ENCODE data around the gene UGGT1.
A peak's percentile ranks its signal among the peaks of the same experiment; 100 is the strongest.
"Not testable (repeated sequence)": the region's sequence is repeated elsewhere in the genome, so short reads cannot be mapped to it uniquely, and the experiment has no call there.

The UGGT1 gene

DNA sequence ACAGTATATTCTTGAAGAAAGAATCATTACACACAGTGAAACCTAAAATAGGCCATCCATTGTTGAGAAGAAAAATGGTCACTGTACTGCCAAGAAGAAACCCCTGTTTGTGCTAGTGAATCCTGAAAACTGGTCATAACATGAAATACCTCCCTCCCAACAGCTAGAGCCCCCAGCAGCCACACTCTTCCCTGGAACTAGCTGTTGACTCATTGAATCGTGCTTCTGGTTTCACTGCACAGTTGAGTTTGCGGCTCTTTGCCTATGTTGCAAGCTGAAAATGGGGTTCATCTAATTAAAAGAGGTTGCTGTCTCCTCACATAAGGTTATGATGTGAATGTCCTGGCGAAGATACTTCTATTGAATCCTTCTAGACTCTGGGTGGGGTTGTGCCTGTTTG is 86.3 kb downstream of the UGGT1 start:
- no peak for DNase-seq

DNA sequence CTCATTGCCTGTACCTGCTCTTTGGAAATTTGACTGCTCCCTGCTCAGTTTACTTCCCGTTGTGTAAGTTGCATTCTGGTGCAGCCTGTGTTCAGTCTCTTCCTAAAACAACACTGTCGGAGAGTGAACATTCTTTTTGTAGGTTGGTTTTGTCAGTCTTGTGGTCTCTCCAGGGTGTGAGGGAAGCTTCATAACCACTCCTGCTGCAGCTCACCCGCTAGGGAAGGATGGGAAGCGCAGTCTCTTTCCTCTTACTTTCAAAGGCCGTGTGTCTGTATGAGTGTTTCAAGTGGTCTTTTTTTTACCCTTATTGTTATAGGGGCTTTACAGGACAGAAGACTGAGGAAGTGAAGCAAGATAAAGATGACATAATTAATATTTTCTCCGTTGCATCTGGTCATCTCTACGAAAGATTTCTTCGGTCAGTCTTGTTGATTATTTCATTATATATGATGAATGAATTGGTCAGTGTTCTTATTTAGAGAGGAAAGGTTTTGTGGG is 87.2 kb downstream of the UGGT1 start:
- DNase-seq, result no peak

DNA sequence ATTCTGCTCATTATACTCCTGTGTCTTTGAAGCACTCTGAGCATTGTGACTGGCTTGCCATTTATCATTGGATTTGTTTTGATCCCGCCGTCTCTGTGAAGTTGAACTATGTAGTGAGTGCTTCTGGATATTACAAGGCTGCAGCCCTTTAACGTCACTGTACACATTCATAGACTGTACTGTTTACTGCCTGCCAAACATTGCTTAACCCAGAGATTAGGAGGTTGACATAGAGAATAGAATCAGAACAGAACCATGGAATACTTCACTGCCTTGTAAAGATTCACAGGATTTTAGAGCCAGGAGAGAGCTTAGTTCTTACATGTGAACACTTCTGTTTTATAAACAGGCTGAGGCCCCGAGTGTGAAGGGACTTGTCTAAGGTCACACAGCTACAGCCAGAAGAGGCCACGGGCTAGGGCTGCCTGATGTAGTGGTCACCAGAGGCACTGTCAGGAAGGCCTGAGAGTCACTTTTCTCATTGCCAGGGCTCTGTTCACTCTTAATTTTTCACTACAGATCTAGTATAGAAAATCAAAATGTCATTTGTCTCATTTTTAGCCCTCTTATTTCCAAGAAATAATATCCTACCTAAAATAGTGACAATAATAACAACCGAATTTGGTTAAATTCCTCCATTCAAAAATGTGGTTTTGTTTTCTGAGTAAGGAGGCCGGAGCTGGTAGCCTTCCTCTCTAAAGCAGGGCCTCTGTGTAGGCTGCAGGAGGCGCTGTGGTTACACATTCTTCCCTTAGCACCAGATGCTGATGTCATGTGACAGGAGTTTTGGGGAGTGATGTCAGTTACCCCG is 87.9 kb downstream of the UGGT1 start:
- DNase-seq, result peak; percentile 42

DNA sequence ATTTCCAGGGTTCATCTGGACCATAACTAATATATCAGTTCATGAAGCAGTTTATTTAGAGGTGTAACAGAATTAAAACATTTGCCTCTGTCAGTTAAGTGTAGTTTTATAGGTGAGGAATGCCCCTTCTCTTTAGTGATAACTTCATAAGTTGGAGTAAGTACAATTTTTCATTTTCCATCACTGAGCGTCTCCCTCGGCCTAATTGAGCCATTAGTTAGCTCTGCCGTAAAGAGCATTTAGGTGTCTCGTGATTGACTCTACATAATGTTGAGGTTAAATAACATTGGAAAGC is 88.4 kb downstream of the UGGT1 start:
- DNase-seq, result no peak

DNA sequence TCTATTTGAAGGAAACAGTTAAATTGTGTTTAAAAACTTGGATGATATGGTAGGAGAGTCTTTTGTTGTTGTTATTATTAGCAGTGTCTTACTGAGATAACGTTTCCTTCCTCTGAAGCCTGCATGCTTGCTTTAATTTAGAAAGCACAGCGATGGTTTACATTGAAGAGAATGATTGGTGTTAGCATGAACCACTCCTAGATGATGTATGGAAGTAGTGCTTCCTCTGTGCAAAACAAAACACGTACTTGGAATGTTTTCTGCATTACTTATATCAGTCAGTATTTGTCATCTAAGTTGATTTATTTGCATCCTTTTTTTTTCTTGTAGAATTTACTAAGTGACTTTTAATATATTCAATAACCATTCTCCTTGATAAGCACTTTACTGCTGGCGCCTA is 89.0 kb downstream of the UGGT1 start:
- no peak for DNase-seq

DNA sequence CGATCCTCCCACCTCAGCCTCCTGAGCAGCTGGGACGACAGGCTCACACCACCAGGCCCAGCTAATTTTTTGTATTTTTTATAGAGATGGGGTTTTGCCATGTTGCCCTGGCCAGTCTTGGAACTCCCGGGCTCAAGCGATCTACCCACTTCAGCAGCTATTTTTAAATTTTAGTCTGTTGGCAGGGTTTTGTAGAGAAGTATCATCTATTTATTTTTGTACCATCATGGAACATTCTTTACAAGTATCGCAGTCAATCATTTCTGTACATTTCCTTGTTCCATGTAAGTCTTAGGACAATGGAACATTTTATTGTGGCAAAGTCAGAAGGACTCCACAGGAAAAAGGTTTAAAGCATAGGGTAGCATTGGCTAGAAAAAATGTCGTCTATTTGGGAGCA is 94.6 kb downstream of the UGGT1 start:
- no peak for DNase-seq

DNA sequence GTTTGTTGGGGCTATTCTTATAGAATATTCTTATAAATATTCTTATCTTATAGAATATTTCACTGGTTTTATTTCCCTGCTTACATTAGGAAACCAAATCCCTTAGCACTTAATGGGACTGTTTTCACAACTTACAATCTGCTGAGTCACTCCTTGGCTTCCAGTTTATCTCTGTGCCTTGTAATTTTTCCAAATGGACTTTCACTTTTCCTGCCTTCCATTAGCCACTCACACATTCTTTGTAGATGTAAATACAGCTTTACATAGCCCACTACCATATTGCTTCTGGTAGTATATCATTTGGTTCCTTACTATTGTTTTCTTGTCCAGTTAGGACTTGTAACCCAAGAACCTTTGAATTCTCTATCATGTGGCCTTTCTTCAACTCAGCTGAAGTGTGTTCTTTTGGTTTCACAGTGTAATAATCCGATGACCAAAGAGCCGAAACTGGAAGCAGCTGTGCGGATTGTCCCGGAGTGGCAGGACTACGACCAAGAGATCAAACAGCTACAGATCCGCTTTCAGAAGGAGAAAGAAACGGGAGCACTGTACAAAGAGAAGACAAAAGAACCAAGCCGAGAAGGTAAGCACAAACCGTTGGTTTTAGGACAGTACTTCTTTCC is 96.1 kb downstream of the UGGT1 start:
- DNase-seq, result no peak

DNA sequence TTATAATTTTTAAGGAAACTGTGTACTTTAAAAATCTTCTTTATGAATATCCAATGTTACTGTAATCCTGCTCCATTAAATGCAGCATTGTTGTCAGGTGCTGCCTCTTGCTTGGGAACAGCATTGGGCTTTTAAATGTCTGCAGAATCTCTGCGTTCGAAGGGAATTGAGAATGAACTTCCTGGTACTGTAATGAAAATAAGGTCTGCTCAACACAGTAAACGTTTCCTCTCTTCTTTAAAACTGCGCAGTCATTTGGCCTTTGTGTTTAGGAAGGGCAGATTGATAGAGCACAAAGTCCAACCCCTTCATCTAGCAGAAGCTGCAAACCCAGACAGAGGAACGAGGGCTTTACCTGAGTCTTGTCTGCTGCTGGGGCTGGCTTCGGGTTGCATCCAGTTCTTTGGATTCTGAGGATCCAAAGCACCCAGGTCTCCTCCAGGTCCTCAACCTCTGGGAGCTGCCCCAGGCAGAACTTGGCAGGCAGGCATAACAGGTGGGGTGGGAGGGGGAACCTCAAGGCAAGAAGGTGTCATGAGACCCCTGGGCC is 104.5 kb downstream of the UGGT1 start:
- DNase-seq, result no peak

DNA sequence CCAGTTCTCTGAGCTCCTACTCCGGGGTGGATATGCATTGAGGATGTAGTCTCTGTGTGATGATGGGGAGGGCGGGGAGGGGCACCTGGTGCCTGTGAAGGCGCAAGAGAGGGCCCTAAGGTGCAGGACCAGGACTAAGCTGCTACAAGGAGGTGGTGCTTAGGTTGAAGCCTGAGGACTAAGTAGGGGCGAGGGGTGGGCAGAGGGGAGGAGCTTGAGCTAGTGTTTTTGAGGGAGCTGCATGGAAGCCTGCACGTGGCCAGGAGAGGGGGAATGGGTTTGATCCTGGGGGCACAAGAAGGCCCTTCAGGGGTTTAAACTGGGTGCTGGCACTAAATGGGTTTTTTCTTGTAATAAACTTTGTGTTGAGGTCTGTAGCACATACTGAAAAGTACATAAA is 105.0 kb downstream of the UGGT1 start:
- no peak for DNase-seq

DNA sequence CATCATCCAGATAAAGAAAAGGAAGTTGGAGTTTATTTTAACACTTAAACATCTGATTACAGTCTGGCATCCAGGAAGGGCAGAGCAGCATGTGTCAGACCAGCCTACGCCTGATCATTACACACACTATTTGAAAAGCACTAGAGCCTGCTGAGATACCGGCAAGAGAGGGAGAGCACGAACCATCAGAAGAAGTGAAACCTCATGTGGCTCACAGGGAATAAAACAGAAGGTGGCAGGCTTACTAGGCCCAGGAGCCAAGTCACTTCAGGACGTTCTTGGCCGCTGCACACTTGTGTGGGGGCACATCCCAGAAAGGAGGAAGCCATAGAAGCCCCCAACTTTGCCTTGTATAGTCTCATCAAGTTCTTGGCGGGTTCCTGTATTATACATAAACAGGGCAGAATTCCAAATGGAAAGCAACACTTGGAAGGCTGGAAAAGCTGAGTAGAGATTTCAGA is 105.5 kb downstream of the UGGT1 start:
- DNase-seq, result peak; percentile 18 to 78

DNA sequence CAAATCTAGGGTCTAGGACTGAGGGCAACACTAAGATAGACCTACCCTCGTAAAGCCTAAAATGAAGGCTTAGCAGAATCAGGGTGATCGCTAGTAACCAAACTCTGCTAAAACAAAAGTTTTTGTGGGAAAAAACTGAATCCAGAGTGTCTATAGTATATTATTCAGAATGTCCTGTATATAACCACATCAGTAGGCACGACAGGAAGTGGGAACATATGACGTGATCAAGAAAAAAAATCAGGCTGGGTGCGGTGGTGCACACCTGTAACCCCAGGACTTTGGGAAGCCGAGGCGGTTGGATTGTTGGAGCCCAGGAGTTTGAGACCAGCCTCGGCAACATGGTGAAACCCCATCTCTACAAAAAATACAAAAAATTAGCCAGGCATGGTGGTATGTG is 106.1 kb downstream of the UGGT1 start:
- no peak for DNase-seq

DNA sequence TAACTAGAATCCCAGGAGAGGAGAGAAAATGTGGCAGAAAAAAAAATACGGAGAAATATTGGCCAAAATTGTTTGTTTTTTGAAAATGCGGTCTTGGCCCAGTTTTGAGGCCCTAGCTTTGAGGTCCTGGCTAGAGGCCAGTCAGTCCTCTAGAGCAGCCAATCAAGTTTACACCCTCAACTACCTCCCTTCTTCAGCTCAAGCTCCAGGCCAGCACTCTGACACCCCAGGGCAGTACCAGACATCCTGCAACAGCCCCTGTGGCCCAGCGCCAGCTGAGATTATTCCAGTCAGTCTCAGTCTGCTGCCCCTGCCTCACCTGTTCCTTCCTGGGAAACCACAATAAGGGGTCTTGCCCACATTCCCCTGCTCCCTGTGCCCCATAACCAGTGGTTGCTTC is 107.7 kb downstream of the UGGT1 start:
- DNase-seq, result no peak

DNA sequence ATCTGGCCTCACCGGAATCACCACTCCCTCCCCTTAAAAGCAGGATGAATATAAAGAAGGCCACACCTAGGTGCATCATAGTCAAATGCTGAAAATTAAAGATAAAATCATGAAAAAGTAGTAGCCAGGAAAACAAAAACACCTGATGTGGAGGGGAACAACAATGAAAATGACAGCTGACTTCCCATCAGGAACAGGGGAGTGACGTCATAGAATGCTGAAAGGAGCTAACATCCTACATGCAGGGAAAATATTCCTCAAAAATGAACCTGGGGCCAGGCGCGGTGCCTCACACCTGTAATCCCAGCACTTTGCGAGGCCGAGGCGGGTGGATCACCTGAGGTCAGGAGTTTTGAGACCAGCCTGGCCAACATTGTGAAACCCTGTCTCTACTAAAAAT is 108.1 kb downstream of the UGGT1 start:
- DNase-seq, result no peak

DNA sequence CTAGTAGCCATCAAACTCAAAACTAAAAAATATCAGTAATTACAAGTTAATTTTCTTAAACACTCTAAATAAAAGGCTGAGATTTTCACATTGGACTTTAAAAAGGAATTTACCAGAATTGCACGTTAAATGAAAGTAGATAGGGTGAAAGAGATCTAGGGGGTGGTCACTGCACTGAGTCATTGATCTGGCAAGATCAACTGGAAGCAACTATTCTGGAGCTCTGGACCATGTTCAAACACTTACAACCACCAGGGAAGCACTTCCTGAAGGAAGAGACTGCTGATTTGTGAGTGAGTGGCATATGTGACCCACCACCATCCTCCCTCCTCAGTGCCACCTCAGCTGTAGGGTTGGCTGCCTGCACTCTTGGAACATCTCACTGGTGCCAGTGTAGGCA is 111.8 kb downstream of the UGGT1 start:
- DNase-seq, result no peak

DNA sequence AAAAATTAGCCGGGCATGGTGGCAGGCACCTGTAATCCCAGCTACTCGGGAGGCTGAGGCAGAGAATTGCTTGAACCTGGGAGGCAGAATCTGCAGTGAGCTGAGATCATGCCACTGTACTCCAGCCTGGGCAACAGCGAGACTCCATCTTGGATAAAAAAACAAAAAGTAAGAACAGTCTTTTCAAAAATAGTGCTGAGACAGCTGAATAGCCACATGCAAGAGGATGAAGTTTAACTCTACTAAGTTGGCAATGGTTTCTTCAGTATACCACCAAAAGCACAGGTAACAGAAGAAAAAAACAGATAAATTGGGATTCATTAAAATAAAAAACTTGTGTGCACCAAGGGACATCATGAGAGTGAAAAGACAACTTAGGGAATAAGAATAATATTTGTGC is 115.2 kb downstream of the UGGT1 start:
- no peak for DNase-seq

DNA sequence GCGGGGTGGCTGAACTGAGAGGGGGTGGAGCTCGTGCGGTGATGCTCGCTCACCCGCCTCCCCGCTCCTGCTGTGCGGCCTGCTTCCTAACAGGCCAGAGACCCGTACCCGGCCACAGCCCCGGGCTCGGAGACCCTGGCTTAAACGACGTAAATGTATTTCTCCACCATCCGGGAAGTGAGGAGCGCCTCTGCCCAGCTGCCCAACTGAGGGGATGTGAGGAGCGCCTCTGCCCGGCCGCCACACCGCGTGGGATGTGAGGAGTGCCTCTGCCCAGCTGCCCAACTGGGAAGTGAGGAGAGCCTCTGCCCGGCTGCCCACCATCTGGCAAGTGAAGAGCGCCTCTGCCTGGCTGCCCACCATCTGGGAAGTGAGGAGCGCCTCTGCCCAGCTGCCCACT is 117.0 kb downstream of the UGGT1 start:
- no peak for DNase-seq

DNA sequence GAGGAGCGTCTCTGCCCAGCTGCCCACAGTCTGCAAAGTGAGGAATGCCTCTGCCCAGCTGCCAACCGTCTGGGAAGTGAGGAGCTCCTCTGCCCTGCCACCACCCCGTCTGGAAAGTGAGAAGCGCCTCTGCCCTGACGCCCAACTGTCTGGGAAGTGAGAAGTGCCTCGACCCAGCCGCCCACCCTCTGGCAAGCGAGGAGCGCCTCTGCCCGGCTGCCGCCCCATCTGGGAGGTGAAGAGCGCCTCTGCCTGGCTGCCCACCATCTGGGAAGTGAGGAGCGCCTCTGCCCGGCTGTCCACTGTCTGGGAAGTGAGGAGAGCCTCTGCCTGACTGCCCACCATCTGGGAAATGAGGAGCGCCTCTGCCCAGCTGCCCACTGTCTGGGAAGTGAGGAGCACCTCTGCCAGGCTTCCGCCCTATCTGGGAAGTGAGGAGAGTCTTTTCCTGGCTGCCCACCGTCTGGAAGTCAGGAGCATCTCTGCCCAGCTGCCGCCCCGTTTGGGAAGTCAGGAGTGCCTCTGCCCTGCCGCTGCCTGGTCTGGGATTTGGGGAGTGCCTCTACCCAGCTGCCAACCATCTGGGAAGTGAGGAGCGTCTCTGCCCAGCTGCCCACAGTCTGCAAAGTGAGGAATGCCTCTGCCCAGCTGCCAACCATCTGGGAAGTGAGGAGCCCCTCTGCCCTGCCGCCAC is 117.8 kb downstream of the UGGT1 start:
- not testable (repeated sequence) for DNase-seq

DNA sequence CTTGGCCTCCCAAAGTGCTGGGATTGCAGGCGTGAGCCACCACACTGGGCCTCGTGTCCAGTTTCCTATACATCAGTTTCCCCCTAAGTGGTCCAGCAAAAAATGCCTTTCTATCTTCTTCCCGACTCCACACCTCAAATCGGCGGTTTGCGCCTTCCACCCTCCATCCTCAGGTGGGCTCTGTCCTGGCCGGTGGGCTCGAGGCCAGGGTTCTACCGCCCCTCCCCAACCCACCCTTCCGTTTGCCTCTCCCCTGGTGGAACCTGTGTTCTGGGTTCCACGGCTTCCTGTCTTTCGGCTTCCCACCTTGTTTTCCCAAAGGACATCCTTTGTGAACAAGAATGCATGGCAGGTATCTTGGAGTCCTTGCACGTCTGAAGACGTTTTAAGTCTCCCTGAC is 123.3 kb downstream of the UGGT1 start:
- DNase-seq, result no peak

DNA sequence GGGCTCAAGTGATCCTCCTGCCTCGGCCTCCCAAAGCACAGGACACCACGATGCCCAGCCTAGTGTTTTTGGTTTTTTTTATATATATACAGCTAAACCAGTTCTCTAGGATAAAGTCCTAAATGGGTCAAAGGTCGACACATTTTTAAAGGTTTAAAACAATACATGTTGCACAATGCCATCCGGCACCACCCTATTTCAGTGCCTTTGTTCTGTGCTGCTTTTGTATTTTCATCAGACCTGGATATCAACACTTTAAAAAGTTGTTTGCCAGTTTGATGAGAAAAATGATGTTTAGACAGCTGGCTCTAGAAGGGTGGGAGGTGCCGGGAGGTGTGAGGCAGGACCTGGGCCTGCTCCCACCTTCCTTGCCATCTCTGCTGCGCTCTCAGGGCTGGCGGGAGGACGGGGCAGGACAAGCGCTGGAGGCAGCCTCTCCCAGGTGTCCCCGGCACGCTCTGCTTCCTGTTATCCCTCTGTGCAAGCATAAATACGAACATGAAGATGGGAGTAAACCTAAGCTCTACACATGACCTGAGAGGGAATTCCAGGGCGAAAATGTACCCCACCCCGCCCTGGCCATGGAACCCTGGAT is 124.0 kb downstream of the UGGT1 start:
- no peak for DNase-seq

DNA sequence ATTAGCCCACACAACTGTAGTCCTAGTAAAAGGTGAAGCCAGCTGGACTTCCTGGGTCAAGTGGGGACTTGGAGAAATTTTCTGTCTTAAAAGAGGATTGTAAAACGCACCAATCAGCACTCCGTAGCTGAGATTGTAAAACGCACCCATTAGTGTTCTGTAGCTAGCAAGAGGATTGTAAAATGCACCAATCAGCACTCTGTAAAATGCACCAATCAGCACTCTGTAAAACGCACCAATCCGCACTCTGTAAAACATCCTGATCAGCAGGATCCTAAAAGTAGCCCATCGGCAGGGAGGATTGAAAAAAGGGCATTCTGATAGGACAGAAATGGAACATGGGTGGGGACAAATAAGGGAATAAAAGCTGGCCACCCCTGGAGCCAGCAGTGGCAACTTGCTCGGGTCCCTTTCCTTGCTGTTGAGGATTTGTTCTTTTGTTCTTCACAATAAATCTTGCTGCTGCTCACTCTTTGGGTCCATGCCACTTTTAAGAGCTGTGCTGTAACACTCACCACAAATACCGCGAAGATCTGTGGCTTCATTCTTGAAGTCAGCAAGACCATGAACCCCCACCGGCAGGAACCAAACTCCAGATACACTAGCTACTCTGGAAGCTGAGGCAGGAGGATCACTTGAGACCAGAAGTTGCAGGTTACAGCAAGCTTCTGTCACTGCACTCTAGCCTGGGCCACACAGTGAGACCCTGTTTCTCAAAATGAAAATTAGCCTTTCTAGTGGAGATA is 125.1 kb downstream of the UGGT1 start:
- DNase-seq, result no peak

DNA sequence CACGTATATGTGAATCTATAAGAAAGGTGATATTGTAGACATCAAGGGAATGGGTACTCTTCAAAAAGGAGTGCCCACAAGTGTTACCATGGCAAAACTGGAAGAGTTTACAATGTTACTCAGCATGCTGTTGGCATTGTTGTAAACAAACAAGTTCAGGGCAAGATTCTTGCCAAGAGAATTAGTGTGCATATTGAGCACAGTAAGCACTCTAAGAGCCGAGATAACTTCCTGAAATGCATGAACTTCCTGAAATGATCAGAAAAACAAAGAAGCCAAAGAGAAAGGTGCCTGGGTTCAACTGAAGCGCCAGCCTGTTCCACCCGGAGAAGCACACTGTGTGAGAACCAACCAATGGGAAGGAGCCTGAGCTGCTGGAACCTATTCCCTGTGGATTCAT is 126.7 kb downstream of the UGGT1 start:
- no peak for DNase-seq

DNA sequence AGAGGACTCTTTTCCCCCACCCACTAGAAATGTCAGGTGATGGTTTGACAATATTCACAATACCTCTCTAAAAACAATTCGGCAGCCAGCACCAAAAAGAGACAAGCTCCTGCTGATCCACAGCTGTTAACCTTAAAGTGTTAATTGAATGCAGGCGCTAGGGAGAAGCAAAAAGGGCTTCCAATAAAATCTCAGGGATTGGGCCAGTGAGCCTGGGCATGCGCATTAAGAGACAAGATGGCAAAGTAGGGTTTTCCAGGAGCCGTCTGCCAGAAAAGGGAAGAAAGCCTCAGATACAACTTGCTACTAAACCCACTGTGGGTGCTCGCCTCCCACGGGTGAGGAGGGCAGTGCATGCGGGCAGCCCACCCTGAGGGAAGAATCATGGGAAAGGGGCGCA is 128.9 kb downstream of the UGGT1 start:
- DNase-seq, result no peak

DNA sequence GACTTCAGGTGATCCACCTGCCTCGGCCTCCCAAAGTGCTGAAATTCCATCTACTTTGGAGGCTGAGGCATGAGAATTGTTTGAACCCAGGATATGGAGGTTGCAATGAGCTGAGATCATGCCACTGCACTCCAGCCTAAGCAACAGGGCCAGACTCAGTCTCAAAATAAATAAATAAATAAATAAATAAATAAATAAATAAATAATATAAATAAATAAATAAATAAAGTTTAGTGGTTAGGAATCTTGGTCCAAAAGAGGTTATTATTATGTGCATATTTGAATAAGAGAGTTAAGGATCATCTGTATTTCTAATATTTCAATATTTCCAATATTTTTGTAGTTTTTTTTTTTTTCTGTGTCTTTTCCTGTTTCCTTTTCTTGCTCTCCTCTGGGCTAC is 136.9 kb downstream of the UGGT1 start:
- no peak for DNase-seq
